ENCODE data around the gene IGFALS.

IGFALS gene

GRCh38 chr16:1775846-1776671, 17.4 kb downstream of the IGFALS start:
- in situ Hi-C loops (cut with HindIII; ENCODE audit: low sequenced_read_pairs): no loop called here
- TF ChIP-seq, protein P1, sequence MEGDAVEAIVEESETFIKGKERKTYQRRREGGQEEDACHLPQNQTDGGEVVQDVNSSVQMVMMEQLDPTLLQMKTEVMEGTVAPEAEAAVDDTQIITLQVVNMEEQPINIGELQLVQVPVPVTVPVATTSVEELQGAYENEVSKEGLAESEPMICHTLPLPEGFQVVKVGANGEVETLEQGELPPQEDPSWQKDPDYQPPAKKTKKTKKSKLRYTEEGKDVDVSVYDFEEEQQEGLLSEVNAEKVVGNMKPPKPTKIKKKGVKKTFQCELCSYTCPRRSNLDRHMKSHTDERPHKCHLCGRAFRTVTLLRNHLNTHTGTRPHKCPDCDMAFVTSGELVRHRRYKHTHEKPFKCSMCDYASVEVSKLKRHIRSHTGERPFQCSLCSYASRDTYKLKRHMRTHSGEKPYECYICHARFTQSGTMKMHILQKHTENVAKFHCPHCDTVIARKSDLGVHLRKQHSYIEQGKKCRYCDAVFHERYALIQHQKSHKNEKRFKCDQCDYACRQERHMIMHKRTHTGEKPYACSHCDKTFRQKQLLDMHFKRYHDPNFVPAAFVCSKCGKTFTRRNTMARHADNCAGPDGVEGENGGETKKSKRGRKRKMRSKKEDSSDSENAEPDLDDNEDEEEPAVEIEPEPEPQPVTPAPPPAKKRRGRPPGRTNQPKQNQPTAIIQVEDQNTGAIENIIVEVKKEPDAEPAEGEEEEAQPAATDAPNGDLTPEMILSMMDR (IDR thresholded peaks at IDR 0.05; ENCODE audit: low read depth, low read length, missing control alignments): no peak
- no peak for DNase-seq (ENCODE audit: low read depth)
- H3K4me3 ChIP-seq (ENCODE audit: low read depth, low read length): no peak overlapping the region

- DNase-seq (ENCODE audit: low read depth): no peak
- TF ChIP-seq, protein P1 (IDR thresholded peaks at IDR 0.05; ENCODE audit: low read depth, low read length, missing control alignments): no peak
- in situ Hi-C loops (cut with HindIII; ENCODE audit: low sequenced_read_pairs): no loop called here
- H3K4me3 ChIP-seq (ENCODE audit: low read depth, low read length): no peak overlapping the region
Observed at GRCh38 chr16:1775006-1775845, 18.3 kb downstream of the IGFALS start.

GRCh38 chr16:1774448-1774780, 19.1 kb downstream of the IGFALS start:
- TF ChIP-seq, protein P1 (IDR thresholded peaks at IDR 0.05; ENCODE audit: low read depth, low read length, missing control alignments): no peak
- no peak for DNase-seq (ENCODE audit: low read depth)
- peak overlapping the region; percentile 59 for H3K4me3 ChIP-seq (ENCODE audit: low read depth, low read length)
- in situ Hi-C loops (cut with HindIII; ENCODE audit: low sequenced_read_pairs): no loop called here

- in situ Hi-C loops (cut with HindIII; ENCODE audit: low sequenced_read_pairs): no loop called here
- H3K4me3 ChIP-seq (ENCODE audit: low read depth, low read length): peak overlapping the region; percentile 59
- TF ChIP-seq, protein P1 (IDR thresholded peaks at IDR 0.05; ENCODE audit: low read depth, low read length, missing control alignments): no peak
- DNase-seq (ENCODE audit: low read depth): no peak
Observed at GRCh38 chr16:1773703-1774447, 19.6 kb downstream of the IGFALS start.

GRCh38 chr16:1772908-1773702, 20.4 kb downstream of the IGFALS start, which contains the start of gene MRPS34:
MRPS34 (minus strand) TSS chr16:1773134; CDS start chr16:1773119, 15 bp downstream.
- TF ChIP-seq, protein P1 (IDR thresholded peaks at IDR 0.05; ENCODE audit: low read depth, low read length, missing control alignments): peak; percentile 69
- peak within 1 kb of the TSS; percentile 59 for H3K4me3 ChIP-seq (ENCODE audit: low read depth, low read length)
- in situ Hi-C loops (cut with HindIII; ENCODE audit: low sequenced_read_pairs): no loop called here
- peak; percentile 61 for DNase-seq (ENCODE audit: low read depth)

All from astrocyte of the cerebellum (primary cell).